ENCODE data around the gene GCAT. TPM values are rescaled to one million over a fixed set of nuclear protein-coding genes. Genes with fewer than 3 reads are reported as not detected.
A peak's percentile ranks its signal among the peaks of the same experiment; 100 is the strongest.

Gene GCAT
- polyA plus RNA-seq, 1 of the 3 experiments (the other 2 are of a cell fraction) = 24.2 TPM

GRCh38 chr22:37844904-37845329 is 37.2 kb downstream of the GCAT start:
- WGBS (ENCODE audit: low lambda C conversion rate) = 56% methylated on average over 6 of the region's 6 CpGs
- no peak for DNase-seq
- H3K27ac ChIP-seq (ENCODE audit: low read depth in 2 of 2, low read length in 1 of 2) = peak overlapping the region; percentile 53 to 88
- peak overlapping the region; percentile 91 for H2AFZ ChIP-seq (ENCODE audit: low read depth)
- peaks cover 27% of the 10 kb centered on the region for H3F3A ChIP-seq (replicated peaks; ENCODE audit: insufficient read depth)
- peak overlapping the region; percentile 33 to 88 for H3K4me3 ChIP-seq (ENCODE audit: low read depth in 2 of 2, low read length in 1 of 2)
- POLR2A ChIA-PET = interaction anchor here (1.1 to 1.4 kb wide), 2 partner anchors 19 to 40 kb away, joined by 3 to 5 read pairs; a partner anchor contains a TSS
- peaks cover 55% of the 10 kb centered on the region for H3K79me2 ChIP-seq (ENCODE audit: insufficient read depth)
- H3K4me2 ChIP-seq = peak overlapping the region; percentile 65; the same call in 1 of the 2 replicates
- peaks cover 9 to 10% of the 10 kb centered on the region in 2 experiments; a peak in 2 of 4 replicates for H3K4me1 ChIP-seq (ENCODE audit: control insufficient read depth in 1 of 2, insufficient read depth in 2 of 2, low read depth in 1 of 2, low read length in 1 of 2)
- H3K27me3 ChIP-seq (ENCODE audit: insufficient read depth) = no peaks in the 10 kb centered on the region
- peaks cover under 1 to 6% of the 10 kb centered on the region in 2 experiments for H3K36me3 ChIP-seq (replicated peaks in 1 of 2; ENCODE audit: control insufficient read depth in 1 of 2, insufficient read depth in 2 of 2, low read length in 1 of 2)
- CTCF ChIA-PET = interaction anchor here (1.0 to 4.2 kb wide), 2 partner anchors 27 to 39 kb away, joined by 5 to 20 read pairs; a partner anchor contains a TSS
- H4K20me1 ChIP-seq (ENCODE audit: insufficient read depth) = no peaks in the 10 kb centered on the region
- peaks cover 10% of the 10 kb centered on the region; the same call in 1 of the 2 replicates for H3K9me3 ChIP-seq
- H3K9me2 ChIP-seq = no peaks in the 10 kb centered on the region
- H3K9ac ChIP-seq = peak overlapping the region; percentile 34; the same call in 1 of the 2 replicates
- TF ChIP-seq CTCF (IDR thresholded peaks at IDR 0.05) (no peak), RXRA (IDR thresholded peaks at IDR 0.05; ENCODE audit: borderline replicate concordance, low read depth) (no peak), GATA2 (CRISPR knock-in tag; IDR thresholded peaks at IDR 0.05) (no peak), FOSL2 (IDR thresholded peaks at IDR 0.05; ENCODE audit: borderline replicate concordance, low read depth) (no peak), ELF1 (IDR thresholded peaks at IDR 0.05) (no peak), TAF1 (IDR thresholded peaks at IDR 0.05; ENCODE audit: borderline replicate concordance, low read depth, low read length) (no peak), TCF12 (IDR thresholded peaks at IDR 0.05) (no peak), FOXM1 (IDR thresholded peaks at IDR 0.05; ENCODE audit: low read depth) (no peak), REST (IDR thresholded peaks at IDR 0.05; ENCODE audit: low read depth, low read length) (no peak), JUND (IDR thresholded peaks at IDR 0.05) (no peak), SMC3 (IDR thresholded peaks at IDR 0.05; ENCODE audit: low read depth, low read length) (no peak), MAX (IDR thresholded peaks at IDR 0.05; ENCODE audit: low read depth) (no peak), CHD2 (IDR thresholded peaks at IDR 0.05; ENCODE audit: low read length, partially characterized antibody) (no peak)
